Endothelial cell (in vitro differentiated cells): ENCODE measurements around the gene EVPLL. TPM values are rescaled to one million over a fixed set of nuclear protein-coding genes. Genes with fewer than 3 reads are reported as not detected.
A peak's percentile ranks its signal among the peaks of the same experiment; 100 is the strongest.

Source experiments
- DNase-seq: peaks from one replicate; pipeline ENCODE4 v3.0.0; 2021; ENCODE audit warnings: low spot score
- H3K27ac Mint-ChIP-seq: one replicate; pipeline ENCODE4 v1.8.0; 2021; ENCODE audit warnings: mixed read lengths, inconsistent platforms; ENCODE audit not compliant: unreplicated experiment
- H3K27me3 Mint-ChIP-seq: one replicate; pipeline ENCODE4 v1.8.0; 2021; ENCODE audit warnings: mild to moderate bottlenecking, moderate library complexity, mixed read lengths, inconsistent platforms; ENCODE audit not compliant: unreplicated experiment
- H3K36me3 Mint-ChIP-seq: one replicate; pipeline ENCODE4 v1.8.0; 2021; ENCODE audit warnings: mild to moderate bottlenecking, low read depth, mixed read lengths, inconsistent platforms; ENCODE audit not compliant: unreplicated experiment
- H3K4me1 Mint-ChIP-seq: one replicate; pipeline ENCODE4 v1.8.0; 2021; ENCODE audit warnings: mild to moderate bottlenecking, mixed read lengths, inconsistent platforms; ENCODE audit not compliant: unreplicated experiment
- H3K4me3 Mint-ChIP-seq: one replicate; pipeline ENCODE4 v1.8.0; 2021; ENCODE audit warnings: mild to moderate bottlenecking, mixed read lengths, inconsistent platforms; ENCODE audit not compliant: unreplicated experiment
- H3K9me3 Mint-ChIP-seq: one replicate; pipeline ENCODE4 v1.8.0; 2021; ENCODE audit warnings: mixed read lengths, inconsistent platforms; ENCODE audit not compliant: unreplicated experiment
- CTCF ChIP-seq: fragments of 200-600 bp; sonication (generic); IDR thresholded peaks from one replicate; pipeline ENCODE4 v1.5.0; 2021; ENCODE audit warnings: antibody characterized with exemption; ENCODE audit not compliant: unreplicated experiment
- total RNA-seq: library from RNA; stranded (reverse); fragmentation: NEBNext Ultra II Directional; extraction: Animal tissue kit (Norgen Biotek cat#: 25700); gene quantifications from one replicate; pipeline ENCODE4 v1.2.1, GENCODE V29; 2021; ENCODE audit not compliant: unreplicated experiment

EVPLL gene
- total RNA-seq, 1 donor from 2014 or later: not detected

GRCh38 chr17:18339933-18340332 lies 37.6 kb upstream of the EVPLL start:
- DNase-seq: no peak
- Mint-ChIP-seq H3K9me3 (no peaks in the 10 kb centered on the region), H3K4me1 (no peaks in the 10 kb centered on the region), H3K36me3 (peaks cover 39% of the 10 kb centered on the region), H3K27ac (no peak overlapping the region), H3K4me3 (peak overlapping the region; percentile 71), H3K27me3 (peaks cover 4% of the 10 kb centered on the region)
- TF ChIP-seq CTCF: no peak

- Mint-ChIP-seq H3K4me1 (no peaks in the 10 kb centered on the region), H3K27me3 (peaks cover 4% of the 10 kb centered on the region), H3K9me3 (no peaks in the 10 kb centered on the region), H3K36me3 (peaks cover 34% of the 10 kb centered on the region), H3K27ac (no peak overlapping the region), H3K4me3 (no peak overlapping the region)
- no peak for TF ChIP-seq CTCF
- DNase-seq: no peak
These were observed 33.6 kb upstream of the EVPLL start for GRCh38 chr17:18344021-18344420.

- Mint-ChIP-seq H3K36me3 (peaks cover 15% of the 10 kb centered on the region), H3K4me3 (no peak overlapping the region), H3K27me3 (no peaks in the 10 kb centered on the region), H3K4me1 (no peaks in the 10 kb centered on the region), H3K9me3 (no peaks in the 10 kb centered on the region), H3K27ac (no peak overlapping the region)
- no peak for TF ChIP-seq CTCF
- no peak for DNase-seq
These were observed 24.0 kb upstream of the EVPLL start for GRCh38 chr17:18353541-18353940.

- no peak overlapping the region for H3K4me3 Mint-ChIP-seq
- TF ChIP-seq CTCF: no peak
- H3K9me3 Mint-ChIP-seq: no peaks in the 10 kb centered on the region
- no peak for DNase-seq
- H3K27ac Mint-ChIP-seq: no peak overlapping the region
- H3K27me3 Mint-ChIP-seq: no peaks in the 10 kb centered on the region
- peaks cover 15% of the 10 kb centered on the region for H3K36me3 Mint-ChIP-seq
- no peaks in the 10 kb centered on the region for H3K4me1 Mint-ChIP-seq
These were observed 21.0 kb upstream of the EVPLL start for GRCh38 chr17:18356624-18357023.

- H3K27ac Mint-ChIP-seq: no peak overlapping the region
These were observed 17.1 kb upstream of the EVPLL start for GRCh38 chr17:18360518-18360917.

More at GRCh38 chr17:18360518-18360917, 17.1 kb upstream of the EVPLL start:
- H3K9me3 Mint-ChIP-seq: no peaks in the 10 kb centered on the region
- peaks cover 7% of the 10 kb centered on the region for H3K4me1 Mint-ChIP-seq
- no peak for TF ChIP-seq CTCF
- peaks cover 4% of the 10 kb centered on the region for H3K36me3 Mint-ChIP-seq
- H3K27me3 Mint-ChIP-seq: no peaks in the 10 kb centered on the region
- peak overlapping the region; percentile 31 for H3K4me3 Mint-ChIP-seq
- no peak for DNase-seq
